WTC11 (cell line): ENCODE measurements around the gene SMIM22. TPM values are rescaled to one million over a fixed set of nuclear protein-coding genes. Genes with fewer than 3 reads are reported as not detected.

ENCODE experiments used
- ATAC-seq: fragments of 200-7000 bp; cut with Tn5 transposase; 2 replicates; pipeline ENCODE4 v1.10.0; 2021; ENCODE audit warnings: mild to moderate bottlenecking, moderate library complexity
- CTCF ChIA-PET: fragments of 300-600 bp; sonication (Branson Sonifier 250); formaldehyde crosslinking; loops from one replicate; lab custom pipeline; 2021; ENCODE audit warnings: antibody characterized with exemption; lab: Charles Lee
- POLR2A ChIA-PET: fragments of 350-600 bp; sonication (Branson Sonifier 250); formaldehyde crosslinking; loops from one replicate; lab custom pipeline; 2021; ENCODE audit warnings: antibody characterized with exemption; lab: Charles Lee
- DNase-seq: peaks from one replicate; pipeline ENCODE4 v3.0.0; 2021; ENCODE audit warnings: low spot score
- H3K27ac Mint-ChIP-seq: 2 replicates; pipeline ENCODE4 v1.8.0; 2021; ENCODE audit warnings: mixed read lengths
- H3K27me3 Mint-ChIP-seq: 2 replicates; pipeline ENCODE4 v1.8.0; 2021; ENCODE audit warnings: low read depth, mild to moderate bottlenecking, moderate library complexity, mixed read lengths
- H3K36me3 Mint-ChIP-seq: 2 replicates; pipeline ENCODE4 v1.8.0; 2021; ENCODE audit warnings: mixed read lengths
- H3K4me1 Mint-ChIP-seq: 2 replicates; pipeline ENCODE4 v1.8.0; 2022; ENCODE audit warnings: mixed read lengths
- H3K4me3 Mint-ChIP-seq: 2 replicates; pipeline ENCODE4 v1.8.0; 2021; ENCODE audit warnings: mild to moderate bottlenecking, moderate library complexity, mixed read lengths
- H3K9me3 Mint-ChIP-seq: 2 replicates; pipeline ENCODE4 v1.8.0; 2021; ENCODE audit warnings: mixed read lengths
- FOXP1 ChIP-seq: sonication (generic); formaldehyde crosslinking; IDR thresholded peaks from 2 replicates; pipeline ENCODE4 v1.8.0; 2022; ENCODE audit warnings: missing genetic modification reagents, mild to moderate bottlenecking, moderate library complexity, borderline replicate concordance
- HMGA2 ChIP-seq: fragments of 250-450 bp; sonication (Bioruptor Pico); IDR thresholded peaks from 2 replicates; pipeline ENCODE4 v1.4.0; 2021; ENCODE audit warnings: mild to moderate bottlenecking, moderate library complexity
- JAZF1 ChIP-seq: fragments of 250-450 bp; sonication (Bioruptor Pico); IDR thresholded peaks from 2 replicates; pipeline ENCODE4 v1.9.0; 2021; ENCODE audit warnings: moderate library complexity, mild to moderate bottlenecking, inconsistent platforms
- MXD4 ChIP-seq: fragments of 250-450 bp; sonication (Bioruptor Pico); IDR thresholded peaks from 2 replicates; pipeline ENCODE4 v1.8.0; 2021; ENCODE audit warnings: mild to moderate bottlenecking, moderate library complexity, borderline replicate concordance
- MYBL2 ChIP-seq: sonication (generic); formaldehyde crosslinking; IDR thresholded peaks from 2 replicates; pipeline ENCODE4 v1.8.1; 2023; ENCODE audit warnings: mild to moderate bottlenecking, moderate library complexity, missing genetic modification reagents
- NFATC4 ChIP-seq: fragments of 250-450 bp; sonication (Bioruptor Pico); IDR thresholded peaks from 2 replicates; pipeline ENCODE4 v1.9.0; 2021; ENCODE audit warnings: mild to moderate bottlenecking
- SOX15 ChIP-seq: fragments of 250-450 bp; sonication (Bioruptor Pico); IDR thresholded peaks from 2 replicates; pipeline ENCODE4 v1.9.0; 2021; ENCODE audit warnings: mild to moderate bottlenecking
- TCF7 ChIP-seq: sonication (generic); formaldehyde crosslinking; IDR thresholded peaks from 2 replicates; pipeline ENCODE4 v1.8.0; 2022; ENCODE audit warnings: mild to moderate bottlenecking, low read depth, missing genetic modification reagents, moderate library complexity
- total RNA-seq: library from RNA; stranded (reverse); gene quantifications from 3 replicates; pipeline ENCODE4 v1.2.3, GENCODE V29; 2021
- TF ChIP-seq, protein P1 (sequence below): fragments of 250-450 bp; sonication (Bioruptor Pico); IDR thresholded peaks from 2 replicates; pipeline ENCODE4 v1.9.0; 2021; ENCODE audit warnings: mild to moderate bottlenecking, borderline replicate concordance
- TF ChIP-seq, protein P2 (sequence below): fragments of 250-450 bp; sonication (Bioruptor Pico); conservative IDR thresholded peaks from 2 replicates; pipeline ENCODE4 v1.9.0; 2021; ENCODE audit warnings: mild to moderate bottlenecking
- TF ChIP-seq, protein P3 (sequence below): sonication (generic); formaldehyde crosslinking; IDR thresholded peaks from 2 replicates; pipeline ENCODE4 v1.8.0; 2022; ENCODE audit warnings: missing genetic modification reagents
- TF ChIP-seq, protein P4 (sequence below): sonication (generic); formaldehyde crosslinking; IDR thresholded peaks from 2 replicates; pipeline ENCODE4 v1.8.1; 2022; ENCODE audit warnings: mild to moderate bottlenecking, missing genetic modification reagents, moderate library complexity, borderline replicate concordance
- TF ChIP-seq, protein P5 (sequence below): sonication (generic); formaldehyde crosslinking; IDR thresholded peaks from 2 replicates; pipeline ENCODE4 v1.8.1; 2023; ENCODE audit warnings: mild to moderate bottlenecking, missing genetic modification reagents

SMIM22 gene
- total RNA-seq, 1 experiment from 2014 or later: not detected

DNA sequence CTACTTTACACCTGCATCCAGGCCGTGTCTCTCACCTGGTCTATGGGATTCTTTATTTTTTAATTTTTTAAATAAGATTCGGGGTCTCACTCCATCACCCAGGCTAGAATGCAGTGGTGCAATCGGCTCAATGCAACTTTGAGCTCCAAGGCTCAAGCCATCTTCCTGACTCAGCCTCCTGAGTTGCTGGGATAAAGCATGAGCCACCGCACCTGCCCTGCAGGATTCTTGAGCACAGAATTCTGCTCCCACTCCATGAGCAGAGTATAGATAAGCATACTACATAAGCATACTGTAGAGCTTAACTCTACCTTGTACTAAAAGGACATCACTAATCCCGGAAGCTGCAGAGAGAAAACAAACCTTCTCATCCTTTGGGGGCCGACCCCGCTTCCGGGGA is 36.4 kb downstream of the SMIM22 start (continued):
- no peak for TF ChIP-seq TCF7 (CRISPR knock-in tag)
- no peak for TF ChIP-seq SOX15 (CRISPR knock-in tag)
- no peak for TF ChIP-seq FOXP1 (CRISPR knock-in tag)

DNA sequence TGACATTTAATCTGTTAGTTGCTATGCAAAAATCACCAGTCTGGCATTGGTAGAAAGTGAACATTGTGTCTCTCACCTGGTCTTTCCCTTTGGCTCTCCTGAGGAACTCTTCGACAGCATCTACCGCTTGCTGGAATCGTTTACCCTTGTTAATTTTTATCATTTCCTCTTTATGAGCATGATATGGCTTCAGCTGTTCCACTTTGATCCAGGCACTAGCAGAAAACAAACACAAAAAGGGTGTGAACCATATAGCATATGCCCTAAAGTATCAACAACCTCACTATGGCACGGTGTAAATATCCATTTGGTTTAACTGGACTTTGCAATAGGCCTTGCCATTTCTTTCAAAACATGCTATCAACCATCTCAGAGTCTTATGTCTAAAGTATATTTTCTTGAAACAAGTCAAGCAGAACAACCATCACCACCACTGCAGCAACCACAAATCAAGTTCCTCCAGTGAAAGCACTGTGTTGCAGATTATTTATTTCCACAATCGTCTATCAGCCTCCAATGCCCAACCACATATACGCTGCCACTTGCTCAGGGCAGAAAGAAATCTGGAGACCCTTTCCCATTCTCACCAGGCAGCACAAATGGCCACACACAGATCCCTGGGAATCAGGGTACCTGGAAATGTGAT is 37.7 kb downstream of the SMIM22 start:
- Mint-ChIP-seq H3K9me3 (no peaks in the 10 kb centered on the region), H3K36me3 (peaks cover 45% of the 10 kb centered on the region), H3K27me3 (no peaks in the 10 kb centered on the region), H3K27ac (no peak overlapping the region), H3K4me1 (no peaks in the 10 kb centered on the region), H3K4me3 (no peak overlapping the region)
- DNase-seq: no peak
- TF ChIP-seq MYBL2: no peak
- ChIA-PET CTCF (no interaction called here), POLR2A (no interaction called here)
- ATAC-seq: no peak

DNA sequence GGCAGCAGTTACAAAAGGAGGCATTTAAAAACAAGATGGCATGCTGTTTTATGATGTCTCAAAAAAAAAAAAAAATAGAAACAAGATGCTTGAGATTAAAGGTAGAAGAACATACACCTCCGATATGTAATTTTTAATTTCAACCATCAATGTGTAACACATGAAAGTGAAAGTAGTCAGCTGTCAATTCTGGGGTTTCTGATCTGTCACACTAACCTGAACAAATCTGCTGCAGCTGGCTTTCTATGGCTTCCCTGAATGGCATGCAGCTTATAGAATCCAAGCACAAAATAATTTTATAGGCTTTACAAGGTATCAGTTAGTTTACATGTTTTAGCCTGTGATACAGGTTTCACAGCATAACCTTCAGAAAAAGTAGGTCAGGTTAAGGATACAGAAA is 38.4 kb downstream of the SMIM22 start:
- TF ChIP-seq, protein P1, sequence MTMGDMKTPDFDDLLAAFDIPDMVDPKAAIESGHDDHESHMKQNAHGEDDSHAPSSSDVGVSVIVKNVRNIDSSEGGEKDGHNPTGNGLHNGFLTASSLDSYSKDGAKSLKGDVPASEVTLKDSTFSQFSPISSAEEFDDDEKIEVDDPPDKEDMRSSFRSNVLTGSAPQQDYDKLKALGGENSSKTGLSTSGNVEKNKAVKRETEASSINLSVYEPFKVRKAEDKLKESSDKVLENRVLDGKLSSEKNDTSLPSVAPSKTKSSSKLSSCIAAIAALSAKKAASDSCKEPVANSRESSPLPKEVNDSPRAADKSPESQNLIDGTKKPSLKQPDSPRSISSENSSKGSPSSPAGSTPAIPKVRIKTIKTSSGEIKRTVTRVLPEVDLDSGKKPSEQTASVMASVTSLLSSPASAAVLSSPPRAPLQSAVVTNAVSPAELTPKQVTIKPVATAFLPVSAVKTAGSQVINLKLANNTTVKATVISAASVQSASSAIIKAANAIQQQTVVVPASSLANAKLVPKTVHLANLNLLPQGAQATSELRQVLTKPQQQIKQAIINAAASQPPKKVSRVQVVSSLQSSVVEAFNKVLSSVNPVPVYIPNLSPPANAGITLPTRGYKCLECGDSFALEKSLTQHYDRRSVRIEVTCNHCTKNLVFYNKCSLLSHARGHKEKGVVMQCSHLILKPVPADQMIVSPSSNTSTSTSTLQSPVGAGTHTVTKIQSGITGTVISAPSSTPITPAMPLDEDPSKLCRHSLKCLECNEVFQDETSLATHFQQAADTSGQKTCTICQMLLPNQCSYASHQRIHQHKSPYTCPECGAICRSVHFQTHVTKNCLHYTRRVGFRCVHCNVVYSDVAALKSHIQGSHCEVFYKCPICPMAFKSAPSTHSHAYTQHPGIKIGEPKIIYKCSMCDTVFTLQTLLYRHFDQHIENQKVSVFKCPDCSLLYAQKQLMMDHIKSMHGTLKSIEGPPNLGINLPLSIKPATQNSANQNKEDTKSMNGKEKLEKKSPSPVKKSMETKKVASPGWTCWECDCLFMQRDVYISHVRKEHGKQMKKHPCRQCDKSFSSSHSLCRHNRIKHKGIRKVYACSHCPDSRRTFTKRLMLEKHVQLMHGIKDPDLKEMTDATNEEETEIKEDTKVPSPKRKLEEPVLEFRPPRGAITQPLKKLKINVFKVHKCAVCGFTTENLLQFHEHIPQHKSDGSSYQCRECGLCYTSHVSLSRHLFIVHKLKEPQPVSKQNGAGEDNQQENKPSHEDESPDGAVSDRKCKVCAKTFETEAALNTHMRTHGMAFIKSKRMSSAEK (CRISPR knock-in tag): no peak
- TF ChIP-seq, protein P2, sequence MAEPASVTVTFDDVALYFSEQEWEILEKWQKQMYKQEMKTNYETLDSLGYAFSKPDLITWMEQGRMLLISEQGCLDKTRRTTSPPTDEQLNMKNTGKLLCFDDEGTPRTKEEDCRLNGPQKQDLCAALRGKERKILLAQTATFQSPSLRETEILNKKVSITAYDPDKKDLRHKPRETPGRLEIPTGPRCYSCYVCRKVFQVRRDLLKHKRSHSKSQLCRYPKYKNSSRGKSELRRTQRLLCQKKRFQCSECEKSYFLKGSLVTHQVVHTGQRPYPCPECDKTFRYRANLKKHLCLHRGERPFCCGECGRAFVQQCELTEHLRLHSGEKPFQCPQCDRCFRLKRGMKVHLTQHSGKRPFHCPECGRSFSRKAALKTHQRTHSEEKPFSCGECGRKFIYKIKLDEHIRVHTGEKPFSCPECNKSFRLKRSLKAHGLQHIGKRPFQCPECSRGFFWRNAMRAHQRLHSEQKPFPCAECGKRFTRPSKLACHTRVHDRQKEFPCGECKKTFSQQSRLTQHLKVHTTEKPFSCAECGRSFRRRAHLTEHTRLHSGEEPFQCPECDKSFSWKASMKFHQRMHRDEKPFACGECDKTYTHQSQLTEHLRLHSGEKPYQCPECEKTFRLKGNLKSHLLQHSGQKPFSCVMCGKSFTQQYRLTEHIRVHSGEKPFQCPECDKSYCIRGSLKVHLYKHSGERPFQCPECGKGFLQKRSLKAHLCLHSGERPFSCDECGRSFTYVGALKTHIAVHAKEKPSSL: no peak
- TF ChIP-seq NFATC4 (CRISPR knock-in tag) (no peak), JAZF1 (no peak), MXD4 (CRISPR knock-in tag) (no peak), HMGA2 (CRISPR knock-in tag) (no peak)
- TF ChIP-seq, protein P3, sequence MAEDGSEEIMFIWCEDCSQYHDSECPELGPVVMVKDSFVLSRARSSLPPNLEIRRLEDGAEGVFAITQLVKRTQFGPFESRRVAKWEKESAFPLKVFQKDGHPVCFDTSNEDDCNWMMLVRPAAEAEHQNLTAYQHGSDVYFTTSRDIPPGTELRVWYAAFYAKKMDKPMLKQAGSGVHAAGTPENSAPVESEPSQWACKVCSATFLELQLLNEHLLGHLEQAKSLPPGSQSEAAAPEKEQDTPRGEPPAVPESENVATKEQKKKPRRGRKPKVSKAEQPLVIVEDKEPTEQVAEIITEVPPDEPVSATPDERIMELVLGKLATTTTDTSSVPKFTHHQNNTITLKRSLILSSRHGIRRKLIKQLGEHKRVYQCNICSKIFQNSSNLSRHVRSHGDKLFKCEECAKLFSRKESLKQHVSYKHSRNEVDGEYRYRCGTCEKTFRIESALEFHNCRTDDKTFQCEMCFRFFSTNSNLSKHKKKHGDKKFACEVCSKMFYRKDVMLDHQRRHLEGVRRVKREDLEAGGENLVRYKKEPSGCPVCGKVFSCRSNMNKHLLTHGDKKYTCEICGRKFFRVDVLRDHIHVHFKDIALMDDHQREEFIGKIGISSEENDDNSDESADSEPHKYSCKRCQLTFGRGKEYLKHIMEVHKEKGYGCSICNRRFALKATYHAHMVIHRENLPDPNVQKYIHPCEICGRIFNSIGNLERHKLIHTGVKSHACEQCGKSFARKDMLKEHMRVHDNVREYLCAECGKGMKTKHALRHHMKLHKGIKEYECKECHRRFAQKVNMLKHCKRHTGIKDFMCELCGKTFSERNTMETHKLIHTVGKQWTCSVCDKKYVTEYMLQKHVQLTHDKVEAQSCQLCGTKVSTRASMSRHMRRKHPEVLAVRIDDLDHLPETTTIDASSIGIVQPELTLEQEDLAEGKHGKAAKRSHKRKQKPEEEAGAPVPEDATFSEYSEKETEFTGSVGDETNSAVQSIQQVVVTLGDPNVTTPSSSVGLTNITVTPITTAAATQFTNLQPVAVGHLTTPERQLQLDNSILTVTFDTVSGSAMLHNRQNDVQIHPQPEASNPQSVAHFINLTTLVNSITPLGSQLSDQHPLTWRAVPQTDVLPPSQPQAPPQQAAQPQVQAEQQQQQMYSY (CRISPR knock-in tag): no peak
- TF ChIP-seq, protein P4, sequence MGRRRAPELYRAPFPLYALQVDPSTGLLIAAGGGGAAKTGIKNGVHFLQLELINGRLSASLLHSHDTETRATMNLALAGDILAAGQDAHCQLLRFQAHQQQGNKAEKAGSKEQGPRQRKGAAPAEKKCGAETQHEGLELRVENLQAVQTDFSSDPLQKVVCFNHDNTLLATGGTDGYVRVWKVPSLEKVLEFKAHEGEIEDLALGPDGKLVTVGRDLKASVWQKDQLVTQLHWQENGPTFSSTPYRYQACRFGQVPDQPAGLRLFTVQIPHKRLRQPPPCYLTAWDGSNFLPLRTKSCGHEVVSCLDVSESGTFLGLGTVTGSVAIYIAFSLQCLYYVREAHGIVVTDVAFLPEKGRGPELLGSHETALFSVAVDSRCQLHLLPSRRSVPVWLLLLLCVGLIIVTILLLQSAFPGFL (CRISPR knock-in tag): no peak
- TF ChIP-seq, protein P5, sequence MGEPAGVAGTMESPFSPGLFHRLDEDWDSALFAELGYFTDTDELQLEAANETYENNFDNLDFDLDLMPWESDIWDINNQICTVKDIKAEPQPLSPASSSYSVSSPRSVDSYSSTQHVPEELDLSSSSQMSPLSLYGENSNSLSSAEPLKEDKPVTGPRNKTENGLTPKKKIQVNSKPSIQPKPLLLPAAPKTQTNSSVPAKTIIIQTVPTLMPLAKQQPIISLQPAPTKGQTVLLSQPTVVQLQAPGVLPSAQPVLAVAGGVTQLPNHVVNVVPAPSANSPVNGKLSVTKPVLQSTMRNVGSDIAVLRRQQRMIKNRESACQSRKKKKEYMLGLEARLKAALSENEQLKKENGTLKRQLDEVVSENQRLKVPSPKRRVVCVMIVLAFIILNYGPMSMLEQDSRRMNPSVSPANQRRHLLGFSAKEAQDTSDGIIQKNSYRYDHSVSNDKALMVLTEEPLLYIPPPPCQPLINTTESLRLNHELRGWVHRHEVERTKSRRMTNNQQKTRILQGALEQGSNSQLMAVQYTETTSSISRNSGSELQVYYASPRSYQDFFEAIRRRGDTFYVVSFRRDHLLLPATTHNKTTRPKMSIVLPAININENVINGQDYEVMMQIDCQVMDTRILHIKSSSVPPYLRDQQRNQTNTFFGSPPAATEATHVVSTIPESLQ (CRISPR knock-in tag): no peak
- Mint-ChIP-seq H3K27ac (no peak overlapping the region), H3K4me3 (no peak overlapping the region), H3K27me3 (no peaks in the 10 kb centered on the region), H3K36me3 (peaks cover 42% of the 10 kb centered on the region), H3K9me3 (no peaks in the 10 kb centered on the region), H3K4me1 (no peaks in the 10 kb centered on the region)
- ChIA-PET POLR2A (interaction anchor here (0.6 kb wide), 1 partner anchor 250 kb away, joined by 6 read pairs; no protein-coding TSS in a partner anchor), CTCF (interaction anchor here (0.6 to 0.7 kb wide), 2 partner anchors 9 to 187 kb away, joined by 4 to 5 read pairs; no protein-coding TSS in a partner anchor)
- no peak for DNase-seq
- ATAC-seq: no peak
